Epithelial cell of esophagus (primary cell): ENCODE data around the gene THSD4.

ENCODE experiments used
- DNase-seq: peaks from one replicate; pipeline ENCODE4 v3.0.0; 2010; ENCODE audit warnings: low read depth
- H3K4me3 ChIP-seq: 2 replicates; pipeline ENCODE4 v1.5.1; 2011; ENCODE audit warnings: mild to moderate bottlenecking, low read length, control low read depth
- TF ChIP-seq, protein P1 (sequence below): IDR thresholded peaks from 2 replicates; pipeline ENCODE4 v1.5.1; 2011; ENCODE audit warnings: low read depth, mild to moderate bottlenecking, low read length, control low read depth, inconsistent platforms; ENCODE audit not compliant: insufficient read depth; ENCODE audit errors: missing control alignments

THSD4 gene

DNA sequence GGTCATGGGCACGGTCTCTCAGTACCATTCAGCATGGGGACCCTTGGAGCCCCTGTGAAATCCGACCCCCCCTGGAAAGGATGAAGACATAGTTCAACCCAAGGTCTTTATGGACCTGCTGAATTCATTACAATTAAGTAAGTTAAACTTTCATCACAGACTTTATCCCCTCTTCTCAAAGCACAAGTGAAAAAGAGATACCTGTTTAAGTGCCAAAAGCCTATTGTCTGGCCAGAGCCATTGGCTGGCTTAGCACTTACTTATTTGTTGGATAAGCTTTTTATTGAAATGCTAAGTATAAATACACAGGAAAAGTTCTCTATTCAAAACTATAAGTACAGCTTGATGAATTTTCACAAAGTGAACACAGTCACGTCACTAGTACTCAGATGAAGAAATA is 566.7 kb downstream of the THSD4 start:
- no peak overlapping the region for H3K4me3 ChIP-seq
- TF ChIP-seq, protein P1, sequence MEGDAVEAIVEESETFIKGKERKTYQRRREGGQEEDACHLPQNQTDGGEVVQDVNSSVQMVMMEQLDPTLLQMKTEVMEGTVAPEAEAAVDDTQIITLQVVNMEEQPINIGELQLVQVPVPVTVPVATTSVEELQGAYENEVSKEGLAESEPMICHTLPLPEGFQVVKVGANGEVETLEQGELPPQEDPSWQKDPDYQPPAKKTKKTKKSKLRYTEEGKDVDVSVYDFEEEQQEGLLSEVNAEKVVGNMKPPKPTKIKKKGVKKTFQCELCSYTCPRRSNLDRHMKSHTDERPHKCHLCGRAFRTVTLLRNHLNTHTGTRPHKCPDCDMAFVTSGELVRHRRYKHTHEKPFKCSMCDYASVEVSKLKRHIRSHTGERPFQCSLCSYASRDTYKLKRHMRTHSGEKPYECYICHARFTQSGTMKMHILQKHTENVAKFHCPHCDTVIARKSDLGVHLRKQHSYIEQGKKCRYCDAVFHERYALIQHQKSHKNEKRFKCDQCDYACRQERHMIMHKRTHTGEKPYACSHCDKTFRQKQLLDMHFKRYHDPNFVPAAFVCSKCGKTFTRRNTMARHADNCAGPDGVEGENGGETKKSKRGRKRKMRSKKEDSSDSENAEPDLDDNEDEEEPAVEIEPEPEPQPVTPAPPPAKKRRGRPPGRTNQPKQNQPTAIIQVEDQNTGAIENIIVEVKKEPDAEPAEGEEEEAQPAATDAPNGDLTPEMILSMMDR = no peak
- no peak for DNase-seq

DNA sequence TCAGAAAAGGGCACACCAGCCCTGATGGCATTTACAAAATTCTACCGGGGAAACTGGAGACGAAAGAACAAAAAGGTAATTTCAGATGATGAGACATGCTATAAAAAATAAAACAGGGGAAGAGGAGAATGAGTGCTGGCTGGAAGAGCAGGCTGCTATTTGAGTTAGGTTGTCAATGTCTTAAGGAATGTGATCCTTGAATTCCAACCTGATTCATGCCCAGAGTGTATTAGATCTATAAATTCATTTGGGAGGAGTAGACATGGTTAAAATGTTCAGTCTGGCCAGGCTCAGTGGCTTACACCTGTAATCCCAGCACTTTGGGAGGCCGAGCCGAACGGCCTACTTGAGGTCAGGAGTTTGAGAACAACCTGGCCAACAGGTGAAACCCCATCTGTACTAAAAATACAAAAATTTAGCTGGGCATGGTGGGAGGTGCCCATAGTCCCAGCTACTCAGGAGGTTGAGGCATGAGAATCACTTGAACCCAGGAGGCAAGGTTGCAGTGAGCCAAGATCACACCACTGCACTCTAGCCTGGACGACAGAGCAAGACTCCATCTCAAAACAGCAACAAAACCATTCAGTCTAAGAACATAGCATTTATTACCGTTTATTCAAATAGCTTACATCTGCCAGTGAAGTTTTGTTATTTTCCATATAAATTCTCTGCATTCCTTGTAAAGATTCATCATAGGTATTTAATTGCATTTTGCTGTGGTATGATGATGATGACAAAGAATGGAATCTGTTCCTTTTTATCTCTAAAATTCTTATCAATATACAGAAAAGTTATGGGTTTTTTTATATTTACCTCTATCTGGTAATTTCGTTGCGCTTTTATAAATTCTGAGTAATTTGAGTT is 568.4 kb downstream of the THSD4 start:
- TF ChIP-seq, protein P1 = no peak
- H3K4me3 ChIP-seq = no peak overlapping the region
- DNase-seq = no peak

DNA sequence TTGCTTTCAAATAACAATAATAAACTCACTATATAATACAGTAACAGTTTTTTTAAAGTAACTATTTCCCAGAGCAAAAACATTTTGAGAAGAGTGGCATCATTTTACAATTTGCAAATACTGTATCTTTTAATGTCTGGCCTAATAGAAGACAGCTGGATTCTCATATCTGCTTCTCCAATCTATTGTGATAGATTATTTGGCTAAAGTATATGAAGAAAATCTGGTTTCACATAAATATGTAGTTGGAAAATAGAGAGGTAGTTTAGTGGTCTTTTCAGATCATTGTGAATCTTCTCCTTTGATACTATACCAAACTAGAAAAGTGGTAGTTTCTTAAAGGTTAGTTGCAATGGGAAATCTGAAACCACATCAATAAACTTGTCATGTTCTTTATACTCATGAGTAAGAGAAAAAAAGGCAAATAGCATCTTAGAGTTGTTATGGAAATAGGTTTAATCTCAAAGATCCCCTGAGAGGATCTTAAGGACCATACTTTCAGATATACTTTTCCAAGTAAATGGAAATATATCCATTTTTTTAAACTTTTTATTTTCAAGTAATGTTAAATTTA is 570.2 kb downstream of the THSD4 start:
- no peak for DNase-seq
- H3K4me3 ChIP-seq = no peak overlapping the region
- TF ChIP-seq, protein P1 = no peak

DNA sequence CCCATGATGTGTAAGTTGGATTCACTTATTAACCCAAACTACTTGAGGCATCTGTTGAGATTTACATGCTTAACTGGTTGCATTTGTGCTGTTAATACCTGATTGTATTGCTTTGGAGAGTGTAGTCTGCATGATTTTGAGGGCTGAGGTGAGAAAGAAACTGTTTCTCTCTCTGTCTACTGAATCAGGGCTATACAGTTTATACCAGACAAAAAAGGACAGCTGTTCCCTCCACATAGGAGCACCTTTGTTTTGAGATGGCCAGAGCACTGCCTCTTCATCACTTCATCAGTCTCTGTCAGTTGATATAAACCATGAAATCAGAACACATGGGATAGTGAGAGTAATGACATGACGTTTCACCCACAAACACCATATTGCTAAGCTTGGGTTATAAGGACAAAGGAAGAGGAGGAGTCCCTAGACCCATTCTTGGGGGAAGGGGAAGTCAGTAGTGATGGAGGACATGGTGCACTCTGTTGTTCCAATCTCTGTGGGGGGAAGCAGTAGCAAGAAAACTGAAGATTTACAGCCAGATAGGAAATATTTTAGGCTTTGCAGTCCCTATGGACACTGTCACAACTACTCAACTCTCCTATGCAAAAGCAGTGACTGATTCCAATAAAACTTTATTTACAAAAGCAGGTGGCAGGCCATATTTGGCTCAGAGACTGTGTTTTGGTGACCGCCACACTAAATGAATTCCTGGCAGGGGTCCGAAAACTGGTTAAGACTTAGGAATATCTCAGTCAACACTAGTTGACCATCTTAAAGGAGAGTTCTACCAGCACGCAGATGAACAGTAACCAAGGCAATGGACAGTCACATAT is 571.2 kb downstream of the THSD4 start:
- DNase-seq = no peak
- TF ChIP-seq, protein P1 = no peak
- H3K4me3 ChIP-seq = no peak overlapping the region

DNA sequence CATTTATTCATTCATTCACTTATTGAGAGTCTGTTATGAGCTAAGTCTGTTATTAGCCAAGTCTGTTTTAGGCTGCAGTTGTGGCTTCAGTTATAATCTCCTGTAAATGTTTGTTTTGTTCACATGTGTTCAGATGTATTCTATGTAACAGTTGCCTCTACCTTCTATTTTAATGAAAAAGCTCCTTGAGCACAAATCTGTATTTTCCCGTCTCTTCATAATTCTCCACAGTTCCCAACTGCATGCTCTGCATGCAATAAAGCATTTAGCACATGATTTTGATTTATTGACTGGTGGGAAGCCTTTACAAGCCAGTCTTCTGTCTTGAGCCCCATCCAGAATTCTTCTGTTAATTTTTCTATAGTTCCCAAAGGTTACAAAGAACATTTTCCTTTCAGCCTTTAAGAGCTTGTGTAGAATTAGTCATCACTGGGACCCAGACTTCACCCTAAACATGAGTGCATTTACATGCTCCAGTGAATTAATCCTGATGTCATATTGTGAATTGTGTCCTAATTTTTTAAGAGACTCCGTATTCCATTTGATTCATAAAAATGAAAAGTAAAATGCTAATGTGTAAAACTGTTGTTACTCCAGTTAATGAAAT is 572.7 kb downstream of the THSD4 start:
- H3K4me3 ChIP-seq = no peak overlapping the region
- peak; percentile 32 for DNase-seq
- TF ChIP-seq, protein P1 = no peak

DNA sequence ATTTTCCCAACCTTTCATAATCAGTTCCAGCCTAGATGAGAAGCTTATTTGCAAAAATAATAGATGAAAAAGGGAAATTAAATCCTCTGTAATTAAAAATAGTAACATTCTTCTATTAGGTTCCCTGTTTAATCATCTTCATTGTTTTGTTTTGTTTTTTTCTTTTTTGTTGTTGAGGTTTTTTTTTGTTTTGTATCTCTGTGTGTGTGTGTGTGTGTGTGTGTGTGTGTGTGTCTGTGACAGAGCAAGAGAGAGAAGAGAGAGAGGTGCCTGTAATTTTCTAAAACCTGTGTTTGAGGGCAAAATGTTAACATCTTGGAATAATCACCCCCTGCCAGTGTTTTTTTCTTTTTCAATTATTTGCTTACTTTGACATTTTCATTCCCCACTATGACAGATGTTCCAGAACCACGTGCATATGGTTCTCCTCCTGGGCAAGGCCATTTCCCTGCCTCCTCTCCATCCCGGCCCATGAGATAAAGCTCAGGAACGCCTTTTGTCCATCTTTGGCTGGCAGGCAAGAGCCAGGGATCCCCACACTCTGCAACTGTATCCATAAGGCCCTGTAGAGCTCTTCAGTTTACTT is 573.3 kb downstream of the THSD4 start:
- no peak overlapping the region for H3K4me3 ChIP-seq
- DNase-seq = no peak
- TF ChIP-seq, protein P1 = no peak
